Caco-2 (cell line): ENCODE results near the gene NLE1. TPM values are rescaled to one million over a fixed set of nuclear protein-coding genes. Genes with fewer than 3 reads are reported as not detected.
A peak's percentile ranks its signal among the peaks of the same experiment; 100 is the strongest.
"Not testable (repeated sequence)": the region's sequence is repeated elsewhere in the genome, so short reads cannot be mapped to it uniquely, and the experiment has no call there.

ENCODE experiments used
- BruUV-seq: library from RNA; stranded (reverse); fragments of 400-500 nt; replicated peaks from 2 replicates; lab custom pipeline; 2021; lab: Mats Ljungman, UMichigan
- CTCF ChIA-PET: fragments of 300-600 bp; sonication (Branson Sonifier 250); formaldehyde crosslinking; loops from one replicate; lab custom pipeline; 2022; ENCODE audit warnings: antibody characterized with exemption; lab: Charles Lee
- POLR2A ChIA-PET: fragments of 300-600 bp; sonication (Branson Sonifier 250); formaldehyde crosslinking; loops from one replicate; lab custom pipeline; 2022; ENCODE audit warnings: antibody characterized with exemption; lab: Charles Lee
- DNase-seq, 2 experiments: peaks; one replicate each; pipeline versions ENCODE4 v3.0.0 to v3.0.0-alpha.2; 2020 to 2022
- H3K27me3 ChIP-seq: replicated peaks from 2 replicates; pipeline ENCODE4 v1.6.0; 2011; ENCODE audit warnings: low read length; ENCODE audit not compliant: control insufficient read depth, insufficient read depth
- H3K36me3 ChIP-seq: 2 replicates; pipeline ENCODE4 v1.5.1; 2011; ENCODE audit warnings: low read length; ENCODE audit not compliant: control insufficient read depth, insufficient read depth
- H3K4me1 ChIP-seq: fragments of 250-450 bp; sonication (Bioruptor Pico); 2 replicates; pipeline ENCODE4 v1.5.1; 2020; ENCODE audit warnings: mild to moderate bottlenecking
- H3K4me3 ChIP-seq: 2 replicates; pipeline ENCODE4 v1.5.1; 2011; ENCODE audit warnings: low read depth, mild to moderate bottlenecking, control low read depth, low read length
- H3K9me3 ChIP-seq: fragments of 250-450 bp; sonication (Bioruptor Pico); 2 replicates; pipeline ENCODE4 v1.5.1; 2020; ENCODE audit warnings: mild to moderate bottlenecking, moderate library complexity
- H3K27ac Mint-ChIP-seq: one replicate; pipeline ENCODE4 v1.8.0; 2022; ENCODE audit warnings: mixed read lengths; ENCODE audit not compliant: unreplicated experiment
- H3K27me3 Mint-ChIP-seq: one replicate; pipeline ENCODE4 v1.8.0; 2022; ENCODE audit warnings: mixed read lengths; ENCODE audit not compliant: insufficient read depth, unreplicated experiment
- H3K36me3 Mint-ChIP-seq: one replicate; pipeline ENCODE4 v1.8.0; 2022; ENCODE audit warnings: mild to moderate bottlenecking, mixed read lengths; ENCODE audit not compliant: insufficient read depth, unreplicated experiment
- H3K4me1 Mint-ChIP-seq: one replicate; pipeline ENCODE4 v1.8.0; 2022; ENCODE audit warnings: low read depth, mixed read lengths; ENCODE audit not compliant: unreplicated experiment
- H3K4me3 Mint-ChIP-seq: one replicate; pipeline ENCODE4 v1.8.0; 2022; ENCODE audit warnings: mild to moderate bottlenecking, moderate library complexity, mixed read lengths; ENCODE audit not compliant: unreplicated experiment
- H3K9me3 Mint-ChIP-seq: one replicate; pipeline ENCODE4 v1.8.0; 2022; ENCODE audit warnings: mixed read lengths; ENCODE audit not compliant: unreplicated experiment
- CTCF ChIP-seq, 2 experiments: fragments of 200-600 bp in 1 of 2; IDR thresholded peaks; 1 replicate in 1 of 2; 2 replicates in 1 of 2; pipeline versions ENCODE4 v1.5.1 to v1.8.0; 2011 to 2022; ENCODE audit warnings: antibody characterized with exemption in 1 of 2, control low read depth in 1 of 2, inconsistent platforms in 1 of 2, low read depth in 1 of 2, low read length in 1 of 2, mild to moderate bottlenecking in 1 of 2, moderate library complexity in 1 of 2; ENCODE audit not compliant: insufficient read depth in 1 of 2, severe bottlenecking in 1 of 2, unreplicated experiment in 1 of 2
- intact Hi-C: fragments of 100-400 bp; cut with micrococcal nuclease; formaldehyde crosslinking; loops from one replicate; pipeline ENCODE4 v1.10.0; 2022; ENCODE audit not compliant: unreplicated experiment
- total RNA-seq: library from RNA; stranded (reverse); gene quantifications from 2 replicates; pipeline ENCODE4 v1.2.3, GENCODE V29; 2022

NLE1 gene
- total RNA-seq, 1 experiment from 2014 or later: 24.8 TPM

DNA sequence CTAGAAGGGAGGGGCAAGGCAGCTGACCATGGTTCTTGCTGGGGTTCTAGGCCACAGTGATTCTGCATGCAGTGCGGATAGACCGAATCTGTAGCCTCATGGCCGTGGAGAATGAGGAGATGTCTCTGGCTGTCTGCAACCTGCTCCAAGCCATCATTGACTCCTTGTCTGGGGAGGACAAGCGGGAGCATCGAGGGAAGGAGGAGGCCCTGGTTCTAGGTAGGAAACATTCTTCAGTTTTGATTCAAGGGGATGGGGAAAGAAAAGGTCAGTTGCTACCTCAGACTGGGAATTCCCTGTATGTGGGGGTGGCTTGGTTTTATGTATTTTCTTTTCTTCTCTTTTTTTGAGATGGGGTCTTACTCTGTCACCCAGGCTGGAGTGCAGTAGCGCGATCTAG, 13.1 kb upstream of the NLE1 start:
- POLR2A ChIA-PET: no interaction called here
- peaks cover 8% of the 10 kb centered on the region for H3K27me3 Mint-ChIP-seq

DNA sequence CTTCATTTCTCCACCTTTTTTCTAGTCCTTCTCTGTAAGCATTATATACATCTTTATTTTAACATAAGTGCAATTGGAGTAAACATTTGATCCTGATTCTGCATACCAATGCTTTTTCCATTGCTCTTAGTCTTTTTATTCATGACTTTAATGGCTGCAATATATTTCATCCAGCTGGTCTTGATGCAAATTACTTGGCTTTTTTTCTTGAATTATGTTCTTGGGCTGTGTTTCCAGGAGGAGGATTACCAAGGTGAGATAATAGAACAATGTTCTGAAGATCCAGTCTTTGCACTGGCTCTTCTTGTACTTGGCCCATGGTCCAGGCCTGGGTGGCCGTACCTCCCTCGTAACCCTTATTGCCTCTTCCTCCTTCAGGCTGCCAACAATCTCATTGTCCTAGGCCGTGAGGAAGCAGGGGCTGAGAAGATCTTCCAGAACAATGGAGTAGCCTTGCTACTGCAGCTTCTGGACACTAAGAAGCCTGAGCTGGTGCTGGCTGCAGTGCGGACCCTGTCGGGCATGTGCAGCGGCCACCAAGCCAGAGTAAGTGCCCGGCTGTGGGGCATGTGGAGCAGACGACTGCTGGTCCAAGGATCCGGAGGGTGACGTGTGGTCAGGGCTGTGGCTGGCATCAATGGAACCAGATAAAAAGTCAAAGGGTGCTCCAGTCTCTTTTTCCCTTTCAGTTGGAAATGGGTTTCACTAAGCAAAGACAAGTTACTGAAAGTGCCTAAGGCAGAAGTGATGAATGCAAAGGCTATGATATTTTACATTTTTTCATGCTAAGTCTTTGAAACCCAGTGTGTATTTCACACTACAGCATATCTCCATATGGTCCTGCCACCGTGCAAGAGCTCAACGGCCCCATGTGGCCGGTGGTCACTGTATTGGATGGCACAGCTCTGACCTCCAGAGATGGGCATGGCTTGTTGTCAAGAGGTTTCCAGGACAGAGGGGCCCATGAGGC, 12.4 kb upstream of the NLE1 start:
- H3K9me3 ChIP-seq: no peaks in the 10 kb centered on the region
- Mint-ChIP-seq H3K9me3 (no peaks in the 10 kb centered on the region), H3K4me3 (no peak overlapping the region), H3K36me3 (no peaks in the 10 kb centered on the region), H3K27me3 (peaks cover 5% of the 10 kb centered on the region), H3K27ac (no peak overlapping the region), H3K4me1 (peaks cover 5% of the 10 kb centered on the region)
- no peaks in the 10 kb centered on the region for H3K27me3 ChIP-seq
- BruUV-seq: no TSS peak
- H3K4me3 ChIP-seq: no peak overlapping the region
- H3K4me1 ChIP-seq: no peaks in the 10 kb centered on the region
- CTCF ChIA-PET: no interaction called here
- no peak for TF ChIP-seq CTCF (IDR thresholded peaks at IDR 0.05; ENCODE audit: insufficient read depth in 1 of 2, low read depth in 1 of 2, low read length in 1 of 2, severe bottlenecking in 1 of 2, unreplicated experiment in 1 of 2)
- peak in 1 of 2 experiments; percentile 12 for DNase-seq
- POLR2A ChIA-PET: no interaction called here
- intact Hi-C loops: no loop called here
- H3K36me3 ChIP-seq: no peaks in the 10 kb centered on the region

More for the DNA sequence above, 13.1 kb upstream of the NLE1 start:
- Histone ChIP-seq H3K36me3 (no peaks in the 10 kb centered on the region), H3K27me3 (no peaks in the 10 kb centered on the region), H3K4me3 (no peak overlapping the region), H3K9me3 (no peaks in the 10 kb centered on the region), H3K4me1 (no peaks in the 10 kb centered on the region)
- CTCF ChIA-PET: no interaction called here
- DNase-seq: no peak
- TF ChIP-seq CTCF (IDR thresholded peaks at IDR 0.05; ENCODE audit: insufficient read depth in 1 of 2, low read depth in 1 of 2, low read length in 1 of 2, severe bottlenecking in 1 of 2, unreplicated experiment in 1 of 2): no peak
- intact Hi-C loops: no loop called here
- Mint-ChIP-seq H3K36me3 (no peaks in the 10 kb centered on the region), H3K4me1 (peaks cover 5% of the 10 kb centered on the region), H3K9me3 (no peaks in the 10 kb centered on the region), H3K27ac (no peak overlapping the region), H3K4me3 (no peak overlapping the region)
- BruUV-seq: no TSS peak

DNA sequence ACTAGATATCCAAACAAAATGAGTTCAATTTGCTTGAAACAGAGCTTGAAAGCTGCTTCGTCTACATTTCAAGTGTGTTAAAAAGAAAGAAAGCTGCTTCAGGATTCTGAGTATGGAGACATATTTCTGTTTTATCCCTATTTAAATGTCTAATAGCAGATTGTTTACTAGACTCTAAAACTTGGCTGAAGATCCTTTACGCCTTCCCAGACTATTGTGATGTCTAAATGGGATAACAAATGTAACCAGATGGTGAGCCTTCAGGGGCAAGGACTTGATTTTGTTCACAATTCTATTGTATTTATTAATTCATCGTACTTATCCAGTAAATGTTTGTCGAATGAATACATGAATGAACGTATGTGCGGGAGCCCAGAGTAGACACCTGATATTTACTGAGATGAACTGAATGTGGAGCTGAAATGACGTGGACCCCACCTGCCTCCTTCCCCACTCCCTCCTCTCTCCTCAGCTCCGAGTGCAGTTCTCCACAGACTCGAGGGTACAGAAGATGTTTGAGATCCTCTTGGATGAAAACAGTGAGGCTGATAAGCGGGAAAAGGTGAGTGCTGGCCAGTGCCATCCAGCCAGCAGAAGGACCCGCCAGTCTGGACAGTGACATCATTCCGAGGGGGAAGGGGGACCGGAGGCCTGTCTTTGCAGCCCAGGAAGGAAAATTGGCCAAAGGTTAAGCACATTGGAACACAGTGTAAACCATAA, 10.5 kb upstream of the NLE1 start:
- ChIA-PET CTCF (no interaction called here), POLR2A (no interaction called here)
- no peak for DNase-seq
- no peaks in the 10 kb centered on the region for H3K36me3 ChIP-seq
- H3K36me3 Mint-ChIP-seq: no peaks in the 10 kb centered on the region
- TF ChIP-seq CTCF (IDR thresholded peaks at IDR 0.05; ENCODE audit: insufficient read depth in 1 of 2, low read depth in 1 of 2, low read length in 1 of 2, severe bottlenecking in 1 of 2, unreplicated experiment in 1 of 2): no peak
- no peak overlapping the region for H3K4me3 ChIP-seq
- no peaks in the 10 kb centered on the region for H3K27me3 ChIP-seq
- H3K4me3 Mint-ChIP-seq: no peak overlapping the region
- no peak overlapping the region for H3K27ac Mint-ChIP-seq
- no peaks in the 10 kb centered on the region for H3K9me3 ChIP-seq
- BruUV-seq: no TSS peak
- intact Hi-C loops: no loop called here
- H3K9me3 Mint-ChIP-seq: no peaks in the 10 kb centered on the region
- peaks cover 5% of the 10 kb centered on the region for H3K4me1 Mint-ChIP-seq
- no peaks in the 10 kb centered on the region for H3K4me1 ChIP-seq
- H3K27me3 Mint-ChIP-seq: peaks cover 5% of the 10 kb centered on the region

DNA sequence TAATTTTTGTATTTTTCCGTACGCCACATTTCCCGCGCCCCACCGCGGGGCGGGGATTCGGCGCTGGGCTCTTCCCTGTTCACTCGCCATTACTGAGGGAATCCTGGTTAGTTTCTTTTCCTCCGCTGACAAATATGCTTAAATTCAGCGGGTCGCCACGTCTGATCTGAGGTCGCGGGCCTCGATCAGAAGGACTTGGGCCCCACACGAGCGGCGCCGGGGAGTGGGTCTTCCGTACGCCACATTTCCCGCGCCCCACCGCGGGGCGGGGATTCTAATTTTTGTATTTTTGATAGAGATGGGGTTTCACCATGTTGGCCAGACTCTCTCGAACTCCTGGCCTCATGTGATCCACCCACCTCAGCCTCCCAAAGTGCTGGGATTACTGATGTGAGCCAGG, 9.0 kb upstream of the NLE1 start:
- H3K27ac Mint-ChIP-seq, intact Hi-C loops, H3K9me3 ChIP-seq, H3K27me3 Mint-ChIP-seq, CTCF ChIA-PET, BruUV-seq, H3K4me1 Mint-ChIP-seq, H3K27me3 ChIP-seq, H3K36me3 ChIP-seq, DNase-seq, H3K4me1 ChIP-seq, H3K36me3 Mint-ChIP-seq, H3K4me3 ChIP-seq, POLR2A ChIA-PET, H3K9me3 Mint-ChIP-seq, H3K4me3 Mint-ChIP-seq: not testable (repeated sequence)
